ENCODE data around the gene RAB9A. TPM values are rescaled to one million over a fixed set of nuclear protein-coding genes. Genes with fewer than 3 reads are reported as not detected.

RAB9A gene
- total RNA-seq, 1 experiment from 2014 or later: 29.5 TPM

GRCh38 chrX:13734278-13735172 lies 45.6 kb downstream of the RAB9A start, which contains the start of the genes OFD1 and TRAPPC2:
OFD1 (plus strand) TSS chrX:13734748; CDS start chrX:13735072, 324 bp downstream.
TRAPPC2 (minus strand) TSS chrX:13734620; CDS start chrX:13719963, 14,657 bp downstream.
- no peaks in the 10 kb centered on the region for H3K27me3 ChIP-seq (ENCODE audit: low read length)
- H3F3A ChIP-seq (ENCODE audit: low read length, unreplicated experiment): no peaks in the 10 kb centered on the region
- peak within 1 kb of the TSS; percentile 82 for H3K4me2 ChIP-seq (ENCODE audit: low read length)
- H3K79me2 ChIP-seq (ENCODE audit: low read length): peaks cover 63% of the 10 kb centered on the region
- H4K20me1 ChIP-seq (ENCODE audit: low read length): no peaks in the 10 kb centered on the region
- BruUV-seq (replicated peaks): no TSS peak
- peak within 1 kb of the TSS; percentile 79 for H2AFZ ChIP-seq (ENCODE audit: low read length)
- peaks cover 11% of the 10 kb centered on the region for H3K4me1 ChIP-seq (ENCODE audit: insufficient read depth, low read length)
- H3K9ac ChIP-seq (ENCODE audit: low read length): peak within 1 kb of the TSS; percentile 98
- DNase-seq: peak; percentile 96
- H3K27ac ChIP-seq (ENCODE audit: low read length): peak within 1 kb of the TSS; percentile 90
- TF ChIP-seq EZH2 (IDR thresholded peaks at IDR 0.05; ENCODE audit: low read length, unreplicated experiment): no peak
- TF ChIP-seq EZH2phosphoT487 (IDR thresholded peaks at IDR 0.05; ENCODE audit: borderline replicate concordance, low read length): no peak
- TF ChIP-seq CTCF (conservative IDR thresholded peaks at IDR 0.05; ENCODE audit: low read depth, low read length): no peak
- H3K4me3 ChIP-seq (ENCODE audit: low read length): peak within 1 kb of the TSS; percentile 100
- ChIA-PET CTCF (interaction anchor here (0.6 to 1.1 kb wide), 2 partner anchors 16 to 228 kb away, joined by 4 read pairs; no protein-coding TSS in a partner anchor), POLR2A (ENCODE audit: unreplicated experiment) (interaction anchor here (0.5 to 1.0 kb wide), 14 partner anchors 8 to 1600 kb away, joined by 3 to 25 read pairs (median 4); partner anchors contain the start of genes GEMIN8 and RAB9A)
- peak; percentile 97 for ATAC-seq
- H3K9me3 ChIP-seq (ENCODE audit: low read length): no peaks in the 10 kb centered on the region
- intact Hi-C loops (cut with micrococcal nuclease): loop anchor here (2.0 to 5.0 kb wide), 2 partner anchors 47 to 82 kb away; partner anchors contain the start of genes RAB9A and TCEANC
- H3K9me2 ChIP-seq (replicated peaks; ENCODE audit: low read length): no peaks in the 10 kb centered on the region
- H3K36me3 ChIP-seq (ENCODE audit: low read depth, low read length): peaks cover 17% of the 10 kb centered on the region

- H3F3A ChIP-seq (ENCODE audit: low read length, unreplicated experiment): no peaks in the 10 kb centered on the region
- H2AFZ ChIP-seq (ENCODE audit: low read length): no peak overlapping the region
- H3K4me3 ChIP-seq (ENCODE audit: low read length): no peak overlapping the region
- intact Hi-C loops (cut with micrococcal nuclease): no loop called here
- no peak overlapping the region for H3K4me2 ChIP-seq (ENCODE audit: low read length)
- no peak overlapping the region for H3K9ac ChIP-seq (ENCODE audit: low read length)
- peaks cover 9% of the 10 kb centered on the region for H3K79me2 ChIP-seq (ENCODE audit: low read length)
- POLR2A ChIA-PET (ENCODE audit: unreplicated experiment): no interaction called here
- H3K4me1 ChIP-seq (ENCODE audit: insufficient read depth, low read length): no peaks in the 10 kb centered on the region
- BruUV-seq (replicated peaks): no TSS peak
- CTCF ChIA-PET: no interaction called here
- no peak for ATAC-seq
- peaks cover 24% of the 10 kb centered on the region for H3K36me3 ChIP-seq (ENCODE audit: low read depth, low read length)
- TF ChIP-seq EZH2 (IDR thresholded peaks at IDR 0.05; ENCODE audit: low read length, unreplicated experiment): no peak
- no peak for TF ChIP-seq EZH2phosphoT487 (IDR thresholded peaks at IDR 0.05; ENCODE audit: borderline replicate concordance, low read length)
- TF ChIP-seq CTCF (conservative IDR thresholded peaks at IDR 0.05; ENCODE audit: low read depth, low read length): no peak
- no peaks in the 10 kb centered on the region for H3K9me2 ChIP-seq (replicated peaks; ENCODE audit: low read length)
- H3K27ac ChIP-seq (ENCODE audit: low read length): no peak overlapping the region
- no peaks in the 10 kb centered on the region for H4K20me1 ChIP-seq (ENCODE audit: low read length)
- peak; percentile 12 for DNase-seq
- no peaks in the 10 kb centered on the region for H3K9me3 ChIP-seq (ENCODE audit: low read length)
- no peaks in the 10 kb centered on the region for H3K27me3 ChIP-seq (ENCODE audit: low read length)
Measured at GRCh38 chrX:13741695-13742094, 52.8 kb downstream of the RAB9A start.

Data from PC-3 (cell line).